ENCODE measurements around the gene SYT1.

Gene SYT1

GRCh38 chr12:78951803-78952551 lies 87.4 kb downstream of the SYT1 start:
- no peak for TF ChIP-seq POLR2A (IDR thresholded peaks at IDR 0.05; ENCODE audit: low read depth, low read length)
- no peak for TF ChIP-seq POLR2AphosphoS5 (IDR thresholded peaks at IDR 0.05; ENCODE audit: low read depth, low read length)
- TF ChIP-seq TAF1 (IDR thresholded peaks at IDR 0.05; ENCODE audit: borderline replicate concordance, low read depth, low read length) = no peak
- FAIRE-seq (no peak), DNase-seq (ENCODE audit: insufficient read length) (no peak)

DNA sequence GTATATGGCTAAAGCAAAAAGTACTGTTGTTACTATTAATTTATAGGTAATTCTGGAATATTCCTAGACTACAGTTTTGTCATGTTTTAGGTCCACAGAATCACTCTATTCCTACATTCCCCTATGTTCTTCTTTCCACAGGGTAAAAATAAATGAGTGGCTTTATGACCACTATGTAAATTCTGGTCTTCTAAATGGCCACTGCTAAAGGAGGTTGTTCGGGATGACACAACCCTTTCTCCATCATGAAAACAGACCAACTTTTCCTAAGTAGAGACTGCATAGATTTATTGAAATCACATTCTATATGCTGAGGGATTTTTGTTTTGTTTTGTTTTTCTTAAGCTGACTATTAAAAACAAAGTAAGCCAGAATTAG lies 88.0 kb downstream of the SYT1 start:
- FAIRE-seq = no peak
- TF ChIP-seq TAF1 (IDR thresholded peaks at IDR 0.05; ENCODE audit: borderline replicate concordance, low read depth, low read length) = no peak
- TF ChIP-seq POLR2A (IDR thresholded peaks at IDR 0.05; ENCODE audit: low read depth, low read length) = no peak
- no peak for TF ChIP-seq POLR2AphosphoS5 (IDR thresholded peaks at IDR 0.05; ENCODE audit: low read depth, low read length)
- no peak for DNase-seq (ENCODE audit: insufficient read length)

- FAIRE-seq (no peak), DNase-seq (ENCODE audit: insufficient read length) (no peak)
- no peak for TF ChIP-seq TAF1 (IDR thresholded peaks at IDR 0.05; ENCODE audit: borderline replicate concordance, low read depth, low read length)
- TF ChIP-seq POLR2AphosphoS5 (IDR thresholded peaks at IDR 0.05; ENCODE audit: low read depth, low read length) = no peak
- TF ChIP-seq POLR2A (IDR thresholded peaks at IDR 0.05; ENCODE audit: low read depth, low read length) = no peak
Observed at GRCh38 chr12:78958941-78959340, 94.4 kb downstream of the SYT1 start.

DNA sequence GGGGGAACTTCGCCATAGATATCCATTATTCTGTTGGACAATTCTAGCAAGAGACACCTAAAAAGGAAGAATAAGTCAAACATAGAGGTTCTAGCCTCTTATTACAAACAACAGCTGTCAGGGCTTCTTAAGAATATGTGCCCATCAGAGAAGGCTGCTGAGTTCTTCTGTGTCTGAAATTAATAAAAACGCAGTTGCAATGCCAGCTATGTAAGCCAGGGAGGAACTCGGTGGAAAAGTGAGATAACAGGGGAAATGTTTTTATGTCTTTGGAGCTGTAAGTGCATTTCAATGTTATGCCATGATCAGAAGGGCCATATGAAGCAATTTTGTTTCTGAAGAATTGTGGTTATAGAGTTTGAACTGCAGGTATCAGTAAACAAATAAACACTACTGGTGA lies 95.0 kb downstream of the SYT1 start:
- DNase-seq (ENCODE audit: insufficient read length) = no peak
- no peak for FAIRE-seq
- no peak for TF ChIP-seq POLR2AphosphoS5 (IDR thresholded peaks at IDR 0.05; ENCODE audit: low read depth, low read length)
- no peak for TF ChIP-seq TAF1 (IDR thresholded peaks at IDR 0.05; ENCODE audit: borderline replicate concordance, low read depth, low read length)
- TF ChIP-seq POLR2A (IDR thresholded peaks at IDR 0.05; ENCODE audit: low read depth, low read length) = no peak

- TF ChIP-seq TAF1 (IDR thresholded peaks at IDR 0.05; ENCODE audit: borderline replicate concordance, low read depth, low read length) (no peak), POLR2A (IDR thresholded peaks at IDR 0.05; ENCODE audit: low read depth, low read length) (no peak), POLR2AphosphoS5 (IDR thresholded peaks at IDR 0.05; ENCODE audit: low read depth, low read length) (no peak)
- FAIRE-seq (no peak), DNase-seq (ENCODE audit: insufficient read length) (no peak)
Observed at GRCh38 chr12:78961171-78961570, 96.6 kb downstream of the SYT1 start.

- DNase-seq (ENCODE audit: insufficient read length) (no peak), FAIRE-seq (no peak)
- TF ChIP-seq POLR2AphosphoS5 (IDR thresholded peaks at IDR 0.05; ENCODE audit: low read depth, low read length) = no peak
- no peak for TF ChIP-seq TAF1 (IDR thresholded peaks at IDR 0.05; ENCODE audit: borderline replicate concordance, low read depth, low read length)
Observed at GRCh38 chr12:78963439-78964227, 99.1 kb downstream of the SYT1 start.

- no peak for TF ChIP-seq POLR2AphosphoS5 (IDR thresholded peaks at IDR 0.05; ENCODE audit: low read depth, low read length)
- no peak for TF ChIP-seq TAF1 (IDR thresholded peaks at IDR 0.05; ENCODE audit: borderline replicate concordance, low read depth, low read length)
- no peak for TF ChIP-seq POLR2A (IDR thresholded peaks at IDR 0.05; ENCODE audit: low read depth, low read length)
- FAIRE-seq (no peak), DNase-seq (ENCODE audit: insufficient read length) (no peak)
Observed at GRCh38 chr12:78964521-78964920, 99.9 kb downstream of the SYT1 start.

DNA sequence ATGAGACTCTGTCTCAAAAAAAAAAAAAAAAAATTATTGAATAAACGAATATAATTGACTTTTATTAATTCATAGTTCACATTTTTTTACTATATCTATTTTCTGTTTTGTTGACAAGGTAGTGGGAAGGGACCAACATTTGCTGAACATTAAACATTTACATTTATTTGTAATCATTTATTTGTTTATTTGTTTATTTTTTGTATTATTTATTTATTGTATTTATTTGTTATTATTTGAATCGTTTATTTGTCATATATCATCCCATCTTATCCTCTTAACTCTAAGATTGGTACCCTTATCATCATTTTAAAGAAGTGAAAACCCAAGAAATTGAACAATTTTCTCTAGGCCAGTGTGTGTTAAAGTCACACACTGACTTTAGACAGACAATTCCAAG lies 101.5 kb downstream of the SYT1 start:
- TF ChIP-seq POLR2A (IDR thresholded peaks at IDR 0.05; ENCODE audit: low read depth, low read length) = no peak
- TF ChIP-seq POLR2AphosphoS5 (IDR thresholded peaks at IDR 0.05; ENCODE audit: low read depth, low read length) = no peak
- no peak for TF ChIP-seq TAF1 (IDR thresholded peaks at IDR 0.05; ENCODE audit: borderline replicate concordance, low read depth, low read length)
- DNase-seq (ENCODE audit: insufficient read length) (no peak), FAIRE-seq (no peak)

DNA sequence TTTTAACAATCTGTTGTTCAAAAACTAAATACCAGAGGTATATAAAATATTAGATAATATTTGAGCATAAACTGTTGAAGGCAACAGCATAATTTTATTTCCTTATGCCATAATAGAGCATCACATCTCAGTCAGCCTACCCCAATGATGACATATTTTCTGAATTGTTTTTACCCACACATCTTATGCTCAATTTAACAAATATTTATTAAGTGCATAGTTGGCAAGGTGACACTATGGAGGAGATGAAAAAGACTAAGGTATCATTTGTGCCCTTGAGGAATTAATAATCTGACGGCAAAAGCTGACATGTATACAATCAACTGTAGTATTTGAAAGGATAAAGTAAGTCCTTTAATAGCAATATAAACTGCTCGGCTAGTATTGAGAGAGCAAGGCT lies 102.4 kb downstream of the SYT1 start:
- FAIRE-seq = no peak
- DNase-seq (ENCODE audit: insufficient read length) = no peak
- TF ChIP-seq POLR2A (IDR thresholded peaks at IDR 0.05; ENCODE audit: low read depth, low read length) = no peak
- TF ChIP-seq TAF1 (IDR thresholded peaks at IDR 0.05; ENCODE audit: borderline replicate concordance, low read depth, low read length) = no peak
- no peak for TF ChIP-seq POLR2AphosphoS5 (IDR thresholded peaks at IDR 0.05; ENCODE audit: low read depth, low read length)

- DNase-seq (ENCODE audit: insufficient read length) (no peak), FAIRE-seq (no peak)
- TF ChIP-seq POLR2A (IDR thresholded peaks at IDR 0.05; ENCODE audit: low read depth, low read length) = no peak
- TF ChIP-seq TAF1 (IDR thresholded peaks at IDR 0.05; ENCODE audit: borderline replicate concordance, low read depth, low read length) = no peak
- no peak for TF ChIP-seq POLR2AphosphoS5 (IDR thresholded peaks at IDR 0.05; ENCODE audit: low read depth, low read length)
Observed at GRCh38 chr12:78968226-78968625, 103.7 kb downstream of the SYT1 start.

GRCh38 chr12:78970041-78970440 lies 105.5 kb downstream of the SYT1 start:
- no peak for FAIRE-seq
- DNase-seq (ENCODE audit: insufficient read length) = no peak
- TF ChIP-seq POLR2A (IDR thresholded peaks at IDR 0.05; ENCODE audit: low read depth, low read length) (no peak), TAF1 (IDR thresholded peaks at IDR 0.05; ENCODE audit: borderline replicate concordance, low read depth, low read length) (no peak), POLR2AphosphoS5 (IDR thresholded peaks at IDR 0.05; ENCODE audit: low read depth, low read length) (no peak)

Measured in GM12892 (cell line).